ENCODE data around the gene PTPRE. TPM values are rescaled to one million over a fixed set of nuclear protein-coding genes. Genes with fewer than 3 reads are reported as not detected.

PTPRE gene
- total and polyA plus RNA-seq, 10 of the 15 experiments (the other 5 are each of a cell fraction or from before 2014, with no cell fraction given): 2.9 to 7.6 (median 5.8) TPM

GRCh38 chr10:127877116-127877515 is 29.8 kb upstream of the PTPRE start (continued):
- no peak for TF ChIP-seq ZNF592 (IDR thresholded peaks at IDR 0.05)
- TF ChIP-seq BACH1 (IDR thresholded peaks at IDR 0.05; ENCODE audit: borderline replicate concordance): no peak
- no peak for TF ChIP-seq SMAD5 (IDR thresholded peaks at IDR 0.05; ENCODE audit: low read depth)
- TF ChIP-seq STAT1 (conservative IDR thresholded peaks at IDR 0.05): no peak
- no peak for TF ChIP-seq BCLAF1 (IDR thresholded peaks at IDR 0.05)
- TF ChIP-seq PRDM15 (CRISPR knock-in tag; IDR thresholded peaks at IDR 0.05): no peak
- TF ChIP-seq TCF7 (IDR thresholded peaks at IDR 0.05; ENCODE audit: borderline replicate concordance): no peak
